Neural progenitor cell (in vitro differentiated cells): ENCODE results near the gene GPN1.

ENCODE experiments used
- EZH2 ChIP-seq: fragments of 200-600 bp; sonication (generic); IDR thresholded peaks from 2 replicates; pipeline ENCODE4 v1.6.1; 2017; ENCODE audit warnings: antibody characterized with exemption, mild to moderate bottlenecking, moderate library complexity
- TF ChIP-seq, protein P1 (sequence below): fragments of 200-600 bp; sonication (generic); IDR thresholded peaks from 2 replicates; pipeline ENCODE4 v1.5.1; 2017; ENCODE audit warnings: antibody characterized with exemption, mild to moderate bottlenecking

DNA sequence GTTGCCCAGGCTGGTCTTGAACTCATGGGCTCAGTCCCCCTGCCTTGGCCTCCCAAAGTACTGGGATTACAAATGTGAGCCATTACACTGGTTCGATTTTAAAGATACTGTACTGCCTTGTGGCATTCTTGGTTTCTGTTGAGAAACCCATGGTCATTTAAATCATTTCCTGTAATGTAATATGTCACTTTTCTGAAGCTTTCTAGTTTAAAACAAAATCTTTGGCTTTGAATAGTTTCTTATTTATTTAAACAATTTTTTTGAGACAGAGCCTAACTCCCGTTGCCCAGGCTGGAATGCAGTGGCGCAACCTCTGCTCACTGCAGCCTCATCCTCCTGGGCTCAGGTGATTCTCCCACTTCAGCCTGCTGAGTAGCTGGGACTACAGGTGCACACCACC is 37.1 kb upstream of the GPN1 start:
- TF ChIP-seq, protein P1, sequence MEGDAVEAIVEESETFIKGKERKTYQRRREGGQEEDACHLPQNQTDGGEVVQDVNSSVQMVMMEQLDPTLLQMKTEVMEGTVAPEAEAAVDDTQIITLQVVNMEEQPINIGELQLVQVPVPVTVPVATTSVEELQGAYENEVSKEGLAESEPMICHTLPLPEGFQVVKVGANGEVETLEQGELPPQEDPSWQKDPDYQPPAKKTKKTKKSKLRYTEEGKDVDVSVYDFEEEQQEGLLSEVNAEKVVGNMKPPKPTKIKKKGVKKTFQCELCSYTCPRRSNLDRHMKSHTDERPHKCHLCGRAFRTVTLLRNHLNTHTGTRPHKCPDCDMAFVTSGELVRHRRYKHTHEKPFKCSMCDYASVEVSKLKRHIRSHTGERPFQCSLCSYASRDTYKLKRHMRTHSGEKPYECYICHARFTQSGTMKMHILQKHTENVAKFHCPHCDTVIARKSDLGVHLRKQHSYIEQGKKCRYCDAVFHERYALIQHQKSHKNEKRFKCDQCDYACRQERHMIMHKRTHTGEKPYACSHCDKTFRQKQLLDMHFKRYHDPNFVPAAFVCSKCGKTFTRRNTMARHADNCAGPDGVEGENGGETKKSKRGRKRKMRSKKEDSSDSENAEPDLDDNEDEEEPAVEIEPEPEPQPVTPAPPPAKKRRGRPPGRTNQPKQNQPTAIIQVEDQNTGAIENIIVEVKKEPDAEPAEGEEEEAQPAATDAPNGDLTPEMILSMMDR: no peak
- TF ChIP-seq EZH2: no peak
